HepG2 (cell line): ENCODE results near the gene COPB2. TPM values are rescaled to one million over a fixed set of nuclear protein-coding genes. Genes with fewer than 3 reads are reported as not detected.

Experiments used
- CCAR2 ChIP-seq: fragments of 200-400 bp; formaldehyde crosslinking; optimal IDR thresholded peaks from 2 replicates; pipeline ENCODE3; 2018; ENCODE audit warnings: low read depth, mild to moderate bottlenecking, low read length, moderate library complexity
- CEBPB ChIP-seq: IDR thresholded peaks from 2 replicates; pipeline ENCODE4 v1.6.1; 2011; ENCODE audit warnings: low read depth, low read length, improper control_type of control experiment, borderline replicate concordance
- EHMT2 ChIP-seq: fragments of 200-600 bp; sonication (generic); IDR thresholded peaks from 2 replicates; pipeline ENCODE4 v1.7.0; 2017; ENCODE audit warnings: antibody characterized with exemption, low read depth, low read length, borderline replicate concordance
- KAT8 ChIP-seq: IDR thresholded peaks from 2 replicates; pipeline ENCODE4 v1.6.1; 2016; ENCODE audit warnings: missing genetic modification reagents, missing compliant biosample characterization
- SAFB2 ChIP-seq: sonication (generic); formaldehyde crosslinking; IDR thresholded peaks from 2 replicates; pipeline ENCODE4 v1.5.1; 2020; ENCODE audit warnings: missing genetic modification reagents, low read depth, mild to moderate bottlenecking, borderline replicate concordance
- TARDBP ChIP-seq: sonication (generic); formaldehyde crosslinking; IDR thresholded peaks from 2 replicates; pipeline ENCODE4 v1.8.0; 2022; ENCODE audit warnings: mild to moderate bottlenecking, missing genetic modification reagents
- ZFX ChIP-seq: sonication (generic); formaldehyde crosslinking; IDR thresholded peaks from 2 replicates; pipeline ENCODE4 v1.4.0; 2020; ENCODE audit warnings: mild to moderate bottlenecking, low read depth, missing genetic modification reagents, moderate library complexity
- ZNF264 ChIP-seq: sonication (generic); formaldehyde crosslinking; IDR thresholded peaks from 2 replicates; pipeline ENCODE4 v1.4.0; 2020; ENCODE audit warnings: missing genetic modification reagents
- polyA plus RNA-seq, 8 experiments: library from polyadenylated mRNA; depleted of rRNA in 3 of 8; stranded (reverse) in 7 of 8; unstranded in 1 of 8; fragments of >200 nt; fragmentation: Illumina TruSeq in 4 of 8; extraction: Trizol in 4 of 8; gene quantifications; 2 replicates each; pipeline versions ENCODE4 v1.2.1 to v1.2.3, GENCODE V29; 2011 to 2016; ENCODE audit warnings: low read depth in 4 of 8, missing spikeins in 1 of 8, mixed read lengths in 1 of 8; ENCODE audit not compliant: insufficient read depth in 1 of 8
- total RNA-seq, 5 experiments: library from RNA; depleted of rRNA; stranded (reverse); fragments of >200 nt; fragmentation: Illumina TruSeq; extraction: Trizol; gene quantifications; 2 replicates each; pipeline ENCODE4 v1.2.3, GENCODE V29; 2016; ENCODE audit warnings: low read depth in 1 of 5
- TF ChIP-seq, protein P1 (sequence below): sonication (generic); formaldehyde crosslinking; IDR thresholded peaks from 2 replicates; pipeline ENCODE4 v1.9.0; 2022; ENCODE audit warnings: missing genetic modification reagents, mild to moderate bottlenecking, borderline replicate concordance
- TF ChIP-seq, protein P2 (sequence below): sonication (generic); formaldehyde crosslinking; IDR thresholded peaks from 2 replicates; pipeline ENCODE4 v1.8.0; 2022; ENCODE audit warnings: missing genetic modification reagents, mild to moderate bottlenecking, inconsistent platforms, borderline replicate concordance
- TF ChIP-seq, protein P3 (sequence below): sonication (generic); formaldehyde crosslinking; IDR thresholded peaks from 2 replicates; pipeline ENCODE4 v1.4.0; 2020; ENCODE audit warnings: missing genetic modification reagents, borderline replicate concordance
- TF ChIP-seq, protein P4 (sequence below): sonication (generic); formaldehyde crosslinking; IDR thresholded peaks from 2 replicates; pipeline ENCODE4 v1.5.0; 2020; ENCODE audit warnings: mild to moderate bottlenecking, low read depth, missing genetic modification reagents, borderline replicate concordance
- TF ChIP-seq, protein P5 (sequence below): sonication (generic); formaldehyde crosslinking; IDR thresholded peaks from 2 replicates; pipeline ENCODE4 v1.8.1; 2023; ENCODE audit warnings: mild to moderate bottlenecking, inconsistent platforms, moderate library complexity, missing genetic modification reagents, borderline replicate concordance
- TF ChIP-seq, protein P6 (sequence below): IDR thresholded peaks from 2 replicates; pipeline ENCODE4 v1.6.1; 2016; ENCODE audit warnings: low read depth
- TF ChIP-seq, protein P7 (sequence below): IDR thresholded peaks from 2 replicates; pipeline ENCODE4 v1.6.1; 2016; ENCODE audit warnings: missing genetic modification reagents, missing compliant biosample characterization
- TF ChIP-seq, protein P8 (sequence below): sonication (generic); formaldehyde crosslinking; IDR thresholded peaks from 2 replicates; pipeline ENCODE4 v1.9.0; 2021; ENCODE audit warnings: missing genetic modification reagents, mild to moderate bottlenecking, borderline replicate concordance

Gene COPB2
- total and polyA plus RNA-seq, 2 of the 13 experiments (the other 11 are each of a cell fraction or from before 2014, with no cell fraction given) = 83.3 to 217 TPM

DNA sequence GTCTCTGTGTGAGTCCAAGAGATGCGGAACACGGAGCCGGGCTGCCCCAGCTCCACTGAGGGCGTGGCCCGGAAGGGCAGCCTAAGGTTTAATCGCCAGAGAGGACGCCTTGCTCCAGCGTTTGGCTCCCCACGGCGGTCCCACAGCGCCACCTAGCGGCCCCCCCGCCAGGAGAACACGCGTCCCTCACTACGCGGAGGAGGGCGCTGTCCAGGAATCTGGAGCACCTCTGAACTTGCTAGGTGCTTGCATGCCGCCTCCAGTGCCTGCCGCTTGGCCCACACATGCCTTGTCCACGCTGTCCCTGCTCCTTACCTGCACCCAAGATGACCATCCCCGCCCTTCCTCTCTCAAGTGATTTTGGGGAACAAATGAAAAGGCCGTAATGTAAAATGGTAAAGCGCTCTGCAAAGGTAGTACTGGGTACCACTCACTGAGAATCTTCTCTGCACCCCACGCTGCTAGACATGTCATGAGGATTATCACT, 60.0 kb downstream of the COPB2 start (continued):
- TF ChIP-seq, protein P1, sequence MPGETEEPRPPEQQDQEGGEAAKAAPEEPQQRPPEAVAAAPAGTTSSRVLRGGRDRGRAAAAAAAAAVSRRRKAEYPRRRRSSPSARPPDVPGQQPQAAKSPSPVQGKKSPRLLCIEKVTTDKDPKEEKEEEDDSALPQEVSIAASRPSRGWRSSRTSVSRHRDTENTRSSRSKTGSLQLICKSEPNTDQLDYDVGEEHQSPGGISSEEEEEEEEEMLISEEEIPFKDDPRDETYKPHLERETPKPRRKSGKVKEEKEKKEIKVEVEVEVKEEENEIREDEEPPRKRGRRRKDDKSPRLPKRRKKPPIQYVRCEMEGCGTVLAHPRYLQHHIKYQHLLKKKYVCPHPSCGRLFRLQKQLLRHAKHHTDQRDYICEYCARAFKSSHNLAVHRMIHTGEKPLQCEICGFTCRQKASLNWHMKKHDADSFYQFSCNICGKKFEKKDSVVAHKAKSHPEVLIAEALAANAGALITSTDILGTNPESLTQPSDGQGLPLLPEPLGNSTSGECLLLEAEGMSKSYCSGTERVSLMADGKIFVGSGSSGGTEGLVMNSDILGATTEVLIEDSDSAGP = peak; percentile 73
- TF ChIP-seq CEBPB (no peak), ZNF264 (CRISPR knock-in tag) (no peak), KAT8 (CRISPR knock-in tag) (peak; percentile 58), EHMT2 (no peak), SAFB2 (CRISPR knock-in tag) (no peak), CCAR2 (no peak), ZFX (CRISPR knock-in tag) (no peak), TARDBP (CRISPR knock-in tag) (no peak)
- TF ChIP-seq, protein P2, sequence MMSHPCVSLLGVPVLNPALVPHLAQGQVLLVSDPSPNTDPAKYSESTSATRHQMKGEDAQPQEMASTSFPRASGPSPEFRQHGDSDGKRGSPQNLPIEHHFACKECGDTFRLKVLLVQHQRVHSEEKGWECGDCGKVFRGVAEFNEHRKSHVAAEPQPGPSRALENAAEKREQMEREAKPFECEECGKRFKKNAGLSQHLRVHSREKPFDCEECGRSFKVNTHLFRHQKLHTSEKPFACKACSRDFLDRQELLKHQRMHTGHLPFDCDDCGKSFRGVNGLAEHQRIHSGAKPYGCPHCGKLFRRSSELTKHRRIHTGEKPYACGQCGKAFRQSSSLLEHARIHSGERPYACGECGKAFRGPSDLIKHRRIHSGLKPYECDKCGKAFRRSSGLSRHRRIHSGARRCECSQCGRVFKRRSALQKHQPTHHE (CRISPR knock-in tag) = no peak
- TF ChIP-seq, protein P3, sequence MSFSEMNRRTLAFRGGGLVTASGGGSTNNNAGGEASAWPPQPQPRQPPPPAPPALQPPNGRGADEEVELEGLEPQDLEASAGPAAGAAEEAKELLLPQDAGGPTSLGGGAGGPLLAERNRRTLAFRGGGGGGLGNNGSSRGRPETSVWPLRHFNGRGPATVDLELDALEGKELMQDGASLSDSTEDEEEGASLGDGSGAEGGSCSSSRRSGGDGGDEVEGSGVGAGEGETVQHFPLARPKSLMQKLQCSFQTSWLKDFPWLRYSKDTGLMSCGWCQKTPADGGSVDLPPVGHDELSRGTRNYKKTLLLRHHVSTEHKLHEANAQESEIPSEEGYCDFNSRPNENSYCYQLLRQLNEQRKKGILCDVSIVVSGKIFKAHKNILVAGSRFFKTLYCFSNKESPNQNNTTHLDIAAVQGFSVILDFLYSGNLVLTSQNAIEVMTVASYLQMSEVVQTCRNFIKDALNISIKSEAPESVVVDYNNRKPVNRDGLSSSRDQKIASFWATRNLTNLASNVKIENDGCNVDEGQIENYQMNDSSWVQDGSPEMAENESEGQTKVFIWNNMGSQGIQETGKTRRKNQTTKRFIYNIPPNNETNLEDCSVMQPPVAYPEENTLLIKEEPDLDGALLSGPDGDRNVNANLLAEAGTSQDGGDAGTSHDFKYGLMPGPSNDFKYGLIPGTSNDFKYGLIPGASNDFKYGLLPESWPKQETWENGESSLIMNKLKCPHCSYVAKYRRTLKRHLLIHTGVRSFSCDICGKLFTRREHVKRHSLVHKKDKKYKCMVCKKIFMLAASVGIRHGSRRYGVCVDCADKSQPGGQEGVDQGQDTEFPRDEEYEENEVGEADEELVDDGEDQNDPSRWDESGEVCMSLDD (CRISPR knock-in tag) = no peak
- TF ChIP-seq, protein P4, sequence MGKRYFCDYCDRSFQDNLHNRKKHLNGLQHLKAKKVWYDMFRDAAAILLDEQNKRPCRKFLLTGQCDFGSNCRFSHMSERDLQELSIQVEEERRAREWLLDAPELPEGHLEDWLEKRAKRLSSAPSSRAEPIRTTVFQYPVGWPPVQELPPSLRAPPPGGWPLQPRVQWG (CRISPR knock-in tag) = no peak
- TF ChIP-seq, protein P5, sequence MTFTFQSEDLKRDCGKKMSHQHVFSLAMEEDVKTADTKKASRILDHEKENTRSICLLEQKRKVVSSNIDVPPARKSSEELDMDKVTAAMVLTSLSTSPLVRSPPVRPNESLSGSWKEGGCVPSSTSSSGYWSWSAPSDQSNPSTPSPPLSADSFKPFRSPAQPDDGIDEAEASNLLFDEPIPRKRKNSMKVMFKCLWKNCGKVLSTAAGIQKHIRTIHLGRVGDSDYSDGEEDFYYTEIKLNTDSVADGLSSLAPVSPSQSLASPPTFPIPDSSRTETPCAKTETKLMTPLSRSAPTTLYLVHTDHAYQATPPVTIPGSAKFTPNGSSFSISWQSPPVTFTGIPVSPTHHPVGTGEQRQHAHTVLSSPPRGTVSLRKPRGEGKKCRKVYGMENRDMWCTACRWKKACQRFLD (CRISPR knock-in tag) = no peak
- TF ChIP-seq, protein P6, sequence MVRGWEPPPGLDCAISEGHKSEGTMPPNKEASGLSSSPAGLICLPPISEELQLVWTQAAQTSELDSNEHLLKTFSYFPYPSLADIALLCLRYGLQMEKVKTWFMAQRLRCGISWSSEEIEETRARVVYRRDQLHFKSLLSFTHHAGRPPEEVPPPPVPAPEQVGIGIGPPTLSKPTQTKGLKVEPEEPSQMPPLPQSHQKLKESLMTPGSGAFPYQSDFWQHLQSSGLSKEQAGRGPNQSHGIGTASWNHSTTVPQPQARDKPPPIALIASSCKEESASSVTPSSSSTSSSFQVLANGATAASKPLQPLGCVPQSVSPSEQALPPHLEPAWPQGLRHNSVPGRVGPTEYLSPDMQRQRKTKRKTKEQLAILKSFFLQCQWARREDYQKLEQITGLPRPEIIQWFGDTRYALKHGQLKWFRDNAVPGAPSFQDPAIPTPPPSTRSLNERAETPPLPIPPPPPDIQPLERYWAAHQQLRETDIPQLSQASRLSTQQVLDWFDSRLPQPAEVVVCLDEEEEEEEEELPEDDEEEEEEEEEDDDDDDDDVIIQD (CRISPR knock-in tag) = no peak
- TF ChIP-seq, protein P7, sequence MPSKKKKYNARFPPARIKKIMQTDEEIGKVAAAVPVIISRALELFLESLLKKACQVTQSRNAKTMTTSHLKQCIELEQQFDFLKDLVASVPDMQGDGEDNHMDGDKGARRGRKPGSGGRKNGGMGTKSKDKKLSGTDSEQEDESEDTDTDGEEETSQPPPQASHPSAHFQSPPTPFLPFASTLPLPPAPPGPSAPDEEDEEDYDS = 0 out of 2 replicates have a peak, but pooled peaks have one; percentile 20
- TF ChIP-seq, protein P8, sequence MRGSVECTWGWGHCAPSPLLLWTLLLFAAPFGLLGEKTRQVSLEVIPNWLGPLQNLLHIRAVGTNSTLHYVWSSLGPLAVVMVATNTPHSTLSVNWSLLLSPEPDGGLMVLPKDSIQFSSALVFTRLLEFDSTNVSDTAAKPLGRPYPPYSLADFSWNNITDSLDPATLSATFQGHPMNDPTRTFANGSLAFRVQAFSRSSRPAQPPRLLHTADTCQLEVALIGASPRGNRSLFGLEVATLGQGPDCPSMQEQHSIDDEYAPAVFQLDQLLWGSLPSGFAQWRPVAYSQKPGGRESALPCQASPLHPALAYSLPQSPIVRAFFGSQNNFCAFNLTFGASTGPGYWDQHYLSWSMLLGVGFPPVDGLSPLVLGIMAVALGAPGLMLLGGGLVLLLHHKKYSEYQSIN (CRISPR knock-in tag) = no peak
